ENCODE data around the gene ARMC7. TPM values are rescaled to one million over a fixed set of nuclear protein-coding genes. Genes with fewer than 3 reads are reported as not detected.

ARMC7 gene
- total and polyA plus RNA-seq, 2 of the 13 experiments (the other 11 are each of a cell fraction or from before 2014, with no cell fraction given), result 3.9 to 4.2 TPM

- in situ Hi-C loops (cut with HindIII; ENCODE audit: extremely low pct_ligation_motif_present, low pct_unique_long_range_greater_than_20kb) (no loop called here), intact Hi-C loops (cut with micrococcal nuclease; ENCODE audit: unreplicated experiment) (loop anchor here (1.0 kb wide), 1 partner anchor 44 kb away; no protein-coding TSS in a partner anchor)
- DNase-seq (ENCODE audit: low spot score) (no peak), FAIRE-seq (no peak), ATAC-seq (no peak)
- ChIA-PET CTCF (ENCODE audit: low intra/inter-chr PET ratio, low total read pairs) (interaction anchor here (1.6 to 1.8 kb wide), 2 partner anchors 42 to 45 kb away, joined by 6 read pairs; partner anchors contain the start of gene ARMC7), POLR2A (interaction anchor here (0.8 to 1.5 kb wide), 2 partner anchors 45 to 57 kb away, joined by 3 read pairs; no protein-coding TSS in a partner anchor)
- Histone ChIP-seq H3K9ac (ENCODE audit: insufficient read depth, low read depth, low read length) (no peak overlapping the region), H3K27me3 (ENCODE audit: control insufficient read depth in 1 of 2, insufficient read depth in 2 of 2, low read length in 2 of 2) (peaks cover 0 to 3% of the 10 kb centered on the region in 2 experiments; a peak in 2 of 5 replicates), H3K4me2 (ENCODE audit: low read depth, low read length) (no peak overlapping the region), H3K79me2 (ENCODE audit: insufficient read depth, low read length) (no peaks in the 10 kb centered on the region), H3K4me1 (ENCODE audit: insufficient read depth, low read length) (peaks cover 26% of the 10 kb centered on the region), H3K27ac (ENCODE audit: extremely low read length, insufficient read depth, low read length) (no peak overlapping the region), H4K20me1 (ENCODE audit: insufficient read depth, low read length) (no peaks in the 10 kb centered on the region), H3K4me3 (replicated peaks in 1 of 3; ENCODE audit: insufficient read depth in 1 of 3, low read depth in 2 of 3, low read length in 3 of 3) (no peak overlapping the region), H2AFZ (ENCODE audit: low read length) (no peak overlapping the region), H3K36me3 (replicated peaks in 1 of 2; ENCODE audit: control insufficient read depth in 1 of 2, insufficient read depth in 2 of 2, low read length in 2 of 2) (peaks cover 1 to 9% of the 10 kb centered on the region in 2 experiments; a peak in 4 of 5 replicates), H3K9me3 (ENCODE audit: low read length) (no peaks in the 10 kb centered on the region)
- TF ChIP-seq HNF1B (CRISPR knock-in tag; IDR thresholded peaks at IDR 0.05), result no peak
- no peak for TF ChIP-seq ZBTB2 (CRISPR knock-in tag; IDR thresholded peaks at IDR 0.05; ENCODE audit: low read depth)
- TF ChIP-seq ZNF580 (CRISPR knock-in tag; IDR thresholded peaks at IDR 0.05; ENCODE audit: borderline replicate concordance, low read depth), result no peak
- no peak for TF ChIP-seq ZBTB21 (CRISPR knock-in tag; IDR thresholded peaks at IDR 0.05)
- TF ChIP-seq FOXC1 (CRISPR knock-in tag; IDR thresholded peaks at IDR 0.05; ENCODE audit: borderline replicate concordance), result no peak
- no peak for TF ChIP-seq ZNF766 (CRISPR knock-in tag; IDR thresholded peaks at IDR 0.05; ENCODE audit: borderline replicate concordance)
- no peak for TF ChIP-seq ZNF280D (CRISPR knock-in tag; IDR thresholded peaks at IDR 0.05)
- no peak for TF ChIP-seq ZNF318 (CRISPR knock-in tag; IDR thresholded peaks at IDR 0.05)
- BruUV-seq (replicated peaks), result no TSS peak
- 64% methylated on average over 8 of the region's 8 CpGs for WGBS (ENCODE audit: low lambda C conversion rate)
These were observed 41.0 kb upstream of the ARMC7 start for GRCh38 chr17:75068750-75069149.
